HG03432 (cell line): Measurements from ENCODE around the gene HDAC10.

ENCODE experiments used
- ATAC-seq: cut with Tn5 transposase; IDR thresholded peaks from one replicate; pipeline ENCODE4 v1.9.1; 2021; ENCODE audit warnings: mild to moderate bottlenecking, moderate library complexity; ENCODE audit not compliant: unreplicated experiment

The HDAC10 gene

DNA sequence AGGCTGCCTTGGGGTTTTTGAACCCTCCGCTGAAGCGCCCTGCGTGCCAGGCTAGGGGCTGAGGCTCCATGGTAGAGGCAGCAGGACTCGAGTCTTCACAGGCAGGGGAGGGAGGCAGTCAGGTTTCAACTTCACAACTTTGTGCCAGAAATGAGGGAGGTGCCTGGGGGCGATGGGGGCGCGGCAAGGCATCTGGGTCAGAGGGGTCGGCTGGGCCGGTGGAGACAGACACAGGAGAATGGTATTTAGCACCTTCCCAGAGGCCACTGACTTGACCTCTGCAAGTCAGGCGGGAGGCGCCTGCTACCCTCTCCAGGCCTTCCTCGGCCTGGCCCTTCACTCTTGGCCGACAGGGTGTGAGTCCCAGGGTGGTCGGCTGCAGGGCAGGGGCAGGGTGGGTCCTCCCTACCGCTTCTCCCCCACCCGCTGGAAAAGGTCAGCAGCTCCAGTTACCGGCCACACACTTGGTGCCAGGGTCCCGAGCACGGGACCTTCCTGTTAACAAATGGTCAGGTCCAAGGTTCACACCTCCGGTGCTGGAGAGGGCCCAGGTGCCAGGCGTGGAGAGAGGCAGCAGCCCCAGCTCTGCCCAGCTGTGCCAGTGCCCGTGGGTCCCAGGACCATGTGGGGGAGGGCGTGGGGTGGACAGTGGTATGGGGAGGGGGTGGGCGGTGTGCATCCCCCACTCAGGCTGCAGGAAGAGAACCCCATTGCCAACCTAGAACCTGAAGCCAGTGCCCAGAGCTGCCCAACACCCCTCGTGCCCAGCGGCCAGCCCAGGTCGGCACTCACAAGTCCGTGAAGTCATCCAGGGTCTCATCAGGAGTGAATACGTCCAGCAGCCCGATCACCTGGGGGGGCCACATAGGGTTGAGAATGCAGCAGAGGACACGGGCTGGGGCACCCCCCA lies 6.6 kb upstream of the HDAC10 start:
- no peak for ATAC-seq

GRCh38 chr22:50257041-50257440 lies 6.0 kb upstream of the HDAC10 start:
- no peak for ATAC-seq

- no peak for ATAC-seq
Measured at GRCh38 chr22:50256258-50256862, 5.3 kb upstream of the HDAC10 start.

DNA sequence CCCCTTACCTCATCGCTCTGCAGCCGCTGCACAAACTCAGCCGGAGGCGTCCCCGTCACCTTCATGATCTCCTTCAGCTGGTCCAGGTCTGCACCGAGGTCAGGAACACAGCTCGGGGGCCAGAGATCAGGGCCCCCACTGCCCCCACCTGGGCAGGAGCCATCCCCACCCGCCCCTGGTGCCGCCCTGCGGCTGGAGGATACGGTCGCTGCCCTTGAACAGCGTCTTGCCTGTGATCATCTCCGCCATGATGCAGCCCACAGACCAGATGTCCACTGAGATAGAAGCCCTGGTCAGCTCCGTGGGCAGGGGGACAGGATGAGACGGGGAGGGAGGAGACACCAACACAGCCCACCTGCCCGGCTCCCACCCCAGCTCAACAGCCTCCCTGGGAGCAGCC lies 4.5 kb upstream of the HDAC10 start:
- ATAC-seq, result no peak

DNA sequence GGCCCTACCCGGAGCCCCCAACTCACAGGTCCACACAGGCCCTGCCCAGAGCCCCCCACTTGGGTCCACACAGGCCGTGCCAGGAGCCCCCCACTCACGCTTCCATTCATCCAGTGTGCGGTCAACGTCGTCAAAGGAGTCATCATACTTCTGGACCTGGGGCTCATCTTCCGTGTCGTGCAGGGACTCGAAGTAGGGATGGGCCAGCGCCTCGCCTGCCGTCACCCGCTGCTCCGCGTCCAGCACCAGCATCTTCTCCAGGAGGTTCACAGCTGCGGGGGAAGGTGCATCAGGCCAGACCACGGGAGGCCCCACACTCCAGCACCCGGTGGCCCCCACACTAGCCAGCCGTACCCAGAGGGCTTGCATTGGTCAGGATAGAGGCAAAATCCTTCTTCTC lies 4.0 kb upstream of the HDAC10 start:
- ATAC-seq, result no peak

GRCh38 chr22:50253941-50254340 lies 2.9 kb upstream of the HDAC10 start:
- no peak for ATAC-seq

GRCh38 chr22:50253046-50253915 lies 2.2 kb upstream of the HDAC10 start:
- ATAC-seq, result no peak

DNA sequence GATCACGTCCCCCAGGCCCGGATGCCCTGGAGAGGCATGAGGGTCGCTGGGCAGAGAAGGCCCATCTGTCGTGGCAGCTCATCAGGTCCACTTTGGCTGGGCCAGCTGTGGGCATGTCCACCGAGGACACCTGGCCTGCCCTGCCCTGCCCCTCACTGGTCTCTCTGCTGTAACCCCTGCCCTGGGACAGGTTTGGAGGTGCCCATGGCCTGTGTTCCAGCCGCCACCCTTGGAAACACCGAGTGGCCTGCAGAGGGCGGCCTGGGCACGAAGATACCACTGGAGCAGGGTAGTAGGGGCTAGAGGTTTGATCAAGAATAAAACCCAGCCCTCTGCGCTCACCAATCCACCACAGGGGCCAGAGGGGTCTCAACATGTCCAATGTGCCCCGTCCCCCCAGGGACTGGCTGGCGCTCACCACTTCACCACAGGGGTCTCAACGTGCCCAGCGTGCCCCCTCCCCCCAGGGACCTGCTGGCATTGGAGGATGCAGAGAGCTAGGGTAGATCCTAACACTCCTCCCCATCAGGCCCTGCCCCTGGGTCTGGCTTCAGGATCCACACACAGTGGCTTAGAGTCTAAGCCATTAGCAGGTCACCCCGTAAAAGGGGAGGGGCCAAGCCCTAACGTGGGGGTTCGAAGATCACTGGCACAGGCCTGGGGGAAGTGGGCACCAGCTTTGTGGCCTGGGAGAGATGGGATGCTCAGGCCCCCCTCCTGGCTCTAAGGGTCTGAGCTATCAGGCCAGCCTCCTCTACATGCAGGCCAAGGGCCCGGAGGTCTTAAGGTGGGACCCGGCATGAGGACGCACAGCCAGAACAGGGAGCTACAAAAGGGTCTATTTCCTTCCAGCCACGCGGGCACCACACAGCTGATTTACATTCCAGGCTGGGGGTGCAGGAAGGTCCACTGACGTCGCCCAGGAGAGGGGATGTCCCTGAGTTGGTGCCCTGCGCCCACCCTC lies 1.3 kb upstream of the HDAC10 start:
- ATAC-seq, result no peak

DNA sequence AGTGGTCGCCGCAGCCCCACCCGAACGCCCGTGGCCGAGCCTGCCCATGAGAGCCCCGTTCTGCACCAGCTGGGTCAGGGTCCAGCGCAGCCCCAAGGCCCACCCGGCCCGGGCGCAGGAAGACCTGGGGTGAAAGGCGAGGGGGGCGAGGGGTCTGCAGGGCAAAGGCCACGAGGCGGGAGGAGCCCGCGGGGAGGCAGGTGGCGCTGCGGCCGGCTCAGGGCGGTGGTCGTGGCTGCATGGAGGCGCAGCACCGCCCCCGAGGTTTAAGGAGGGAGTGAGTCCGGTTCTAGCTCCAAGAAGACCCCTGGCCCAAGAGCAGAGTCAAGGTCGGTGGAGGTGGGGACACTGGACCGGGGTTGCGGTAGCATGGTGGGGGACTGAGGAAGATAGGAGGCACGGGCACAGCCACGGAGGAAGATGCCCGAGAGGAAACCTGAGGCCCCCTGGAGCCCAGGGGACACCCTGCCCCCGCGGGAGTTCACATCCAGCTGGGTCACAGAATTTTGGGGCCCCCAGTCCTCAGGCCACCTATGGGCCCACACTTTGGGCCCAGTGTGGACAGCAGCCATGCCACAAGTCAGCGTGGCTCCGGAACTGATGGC lies 514 bp upstream of the HDAC10 start:
- no peak for ATAC-seq

DNA sequence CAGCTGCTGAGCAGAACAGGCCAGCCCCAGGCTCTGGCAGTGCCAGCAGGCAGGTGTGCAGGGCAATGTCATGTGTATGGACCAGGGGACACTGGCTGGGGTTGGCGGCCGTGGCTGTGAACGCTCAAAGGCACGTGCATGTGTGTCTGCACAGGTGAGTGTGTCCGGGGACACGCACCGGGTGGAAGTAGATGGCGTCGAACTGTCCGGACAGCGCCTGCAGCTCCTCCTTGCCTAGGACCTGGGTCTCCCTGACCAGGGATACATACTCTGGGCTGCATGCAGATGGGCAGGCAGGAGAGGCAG lies 863 bp downstream of the HDAC10 start:
- no peak for ATAC-seq

DNA sequence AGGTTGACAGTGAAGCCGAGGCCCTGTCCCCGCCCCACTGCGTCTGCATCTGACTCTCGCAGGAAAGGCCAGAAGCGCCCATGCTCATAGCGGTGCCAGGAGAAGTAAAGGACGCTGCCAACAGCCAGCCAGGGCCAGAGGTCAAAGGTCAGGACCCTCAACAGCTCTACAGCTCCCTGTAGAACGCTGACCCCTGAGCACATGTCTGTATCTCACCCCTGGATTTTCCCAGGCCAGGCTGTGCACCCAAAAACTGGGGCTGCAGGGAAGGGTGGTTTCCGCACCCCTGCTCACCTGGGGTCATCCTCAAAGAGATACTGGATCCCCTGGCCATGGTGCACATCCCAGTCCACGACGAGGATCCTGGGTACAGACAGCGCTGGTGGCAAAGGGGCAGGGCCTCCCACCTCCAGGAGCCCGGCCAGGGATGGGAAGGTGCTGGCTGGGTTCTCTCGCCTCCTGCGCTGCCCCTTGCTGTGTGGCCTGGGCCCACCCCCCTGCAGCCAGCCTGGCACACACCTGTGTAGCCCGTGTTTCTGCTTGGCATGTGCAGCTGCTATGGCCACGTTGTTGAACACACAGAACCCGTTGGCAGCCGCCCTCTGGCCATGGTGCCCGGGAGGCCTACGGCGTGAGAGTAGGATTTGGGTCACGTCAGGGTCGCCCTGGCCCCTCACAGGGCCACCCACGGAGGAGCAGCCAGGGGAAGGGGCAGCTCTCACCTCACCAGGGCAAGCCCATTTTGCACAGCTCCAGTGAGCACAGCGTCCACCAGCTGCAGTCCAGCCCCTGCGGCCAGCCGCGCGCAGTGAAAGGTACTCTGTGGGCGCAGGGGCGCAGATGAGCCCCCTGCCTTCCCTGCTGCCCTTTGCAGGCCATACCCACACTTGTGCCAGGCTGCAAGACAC lies 1.5 kb downstream of the HDAC10 start:
- no peak for ATAC-seq

GRCh38 chr22:50248196-50249081 lies 2.6 kb downstream of the HDAC10 start:
- ATAC-seq, result no peak

DNA sequence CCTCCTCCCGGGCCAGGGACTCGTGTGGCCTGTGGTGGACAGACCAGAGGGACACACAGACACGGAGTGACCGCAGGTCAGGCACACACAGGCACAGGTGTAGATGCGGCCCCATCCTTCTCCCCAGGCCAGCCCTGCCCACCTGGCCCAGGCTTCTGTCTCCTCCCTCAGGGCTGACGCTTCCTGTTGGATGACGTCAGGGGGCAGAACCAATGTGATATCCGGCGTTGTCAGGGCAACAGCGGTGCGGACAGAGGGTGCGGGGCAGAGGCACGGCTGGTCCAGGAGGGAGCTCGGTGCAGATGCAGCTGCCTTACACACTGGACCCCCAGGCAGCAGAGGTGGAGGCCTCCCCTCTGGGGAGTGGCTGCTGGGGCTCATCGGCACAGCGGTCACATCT lies 3.3 kb downstream of the HDAC10 start:
- ATAC-seq, result no peak

DNA sequence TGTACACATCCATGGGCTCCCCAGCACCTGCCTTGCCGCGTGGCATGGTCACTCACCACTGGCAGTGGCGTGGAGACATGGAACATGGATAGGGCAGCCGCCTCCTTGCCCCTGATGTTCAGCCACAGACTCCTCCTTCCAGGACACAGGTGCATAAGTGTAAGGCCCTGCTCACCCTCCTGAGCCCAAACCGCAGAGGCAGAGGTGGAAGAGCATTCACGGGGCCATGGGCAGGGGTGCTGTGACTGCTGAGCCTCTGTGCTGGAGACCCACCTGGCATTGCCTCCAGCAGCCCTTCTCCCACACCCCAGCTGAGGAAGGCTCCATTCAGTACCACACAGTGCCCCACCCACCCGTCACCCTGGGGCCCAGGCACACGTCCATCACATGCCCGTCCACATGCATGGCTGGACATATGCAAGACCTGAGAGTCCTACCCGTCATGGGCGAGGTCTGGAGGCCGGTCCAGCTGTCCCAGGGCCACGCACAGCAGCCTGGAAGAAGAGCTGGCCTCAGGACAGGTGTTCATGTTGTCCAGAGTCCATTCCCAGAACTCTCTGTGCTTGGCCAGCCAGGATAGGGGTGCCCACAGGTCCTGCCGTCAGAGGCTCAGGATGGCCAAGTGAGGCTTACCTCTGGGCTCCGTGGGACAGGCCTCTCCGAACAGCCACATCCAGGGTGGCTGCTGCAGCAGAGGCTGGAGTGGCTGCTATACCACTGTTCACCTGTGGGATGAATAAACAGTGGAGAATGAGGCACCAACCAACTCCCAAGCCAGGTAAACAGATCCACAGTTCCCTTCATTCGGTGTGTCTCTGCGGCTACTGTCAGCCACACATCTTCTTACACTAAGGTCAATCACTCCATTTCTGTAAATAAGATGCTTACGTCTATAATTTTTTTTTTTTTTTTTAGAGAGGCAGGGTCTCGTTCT lies 4.6 kb downstream of the HDAC10 start:
- no peak for ATAC-seq

- ATAC-seq, result peak; percentile 4
Measured at GRCh38 chr22:50245214-50246072, 5.6 kb downstream of the HDAC10 start.
